Measurements from ENCODE around the gene ELFN1.

GRCh38 chr7:1689311-1689710 lies 19.2 kb downstream of the ELFN1 start:
- TF ChIP-seq CTCF (IDR thresholded peaks at IDR 0.05 in 2 of 3, conservative IDR thresholded peaks at IDR 0.05 in 1 of 3; ENCODE audit: control insufficient read depth in 2 of 3, extremely low read depth in 1 of 3, insufficient read depth in 1 of 3, low read depth in 3 of 3, low read length in 3 of 3) (no peak), USF1 (IDR thresholded peaks at IDR 0.05; ENCODE audit: borderline replicate concordance, extremely low read length, insufficient read depth, low read depth, low read length) (no peak), SPI1 (IDR thresholded peaks at IDR 0.05; ENCODE audit: borderline replicate concordance, insufficient read depth, low read depth, low read length) (no peak), TAF1 (IDR thresholded peaks at IDR 0.05; ENCODE audit: borderline replicate concordance, low read depth, low read length) (no peak), ZBTB40 (IDR thresholded peaks at IDR 0.05; ENCODE audit: borderline replicate concordance) (no peak), FOXM1 (IDR thresholded peaks at IDR 0.05; ENCODE audit: low read depth, low read length) (no peak), POLR2A (IDR thresholded peaks at IDR 0.05; ENCODE audit: low read depth, low read length) (no peak), RAD21 (IDR thresholded peaks at IDR 0.05; ENCODE audit: insufficient read depth, low read depth, low read length) (no peak), WRNIP1 (IDR thresholded peaks at IDR 0.05; ENCODE audit: borderline replicate concordance, low read depth, low read length) (no peak), MYC (IDR thresholded peaks at IDR 0.05; ENCODE audit: insufficient read depth, insufficient read length, insufficient replicate concordance, low read length, severe bottlenecking) (no peak), JUNB (IDR thresholded peaks at IDR 0.05) (no peak)

Data from GM12878 (cell line).